HG03342 (cell line): ENCODE measurements around the gene UPP1.

Experiments used
- ATAC-seq: cut with Tn5 transposase; IDR thresholded peaks from one replicate; pipeline ENCODE4 v1.9.1; 2021; ENCODE audit warnings: mild to moderate bottlenecking, moderate library complexity; ENCODE audit not compliant: unreplicated experiment

UPP1 gene

DNA sequence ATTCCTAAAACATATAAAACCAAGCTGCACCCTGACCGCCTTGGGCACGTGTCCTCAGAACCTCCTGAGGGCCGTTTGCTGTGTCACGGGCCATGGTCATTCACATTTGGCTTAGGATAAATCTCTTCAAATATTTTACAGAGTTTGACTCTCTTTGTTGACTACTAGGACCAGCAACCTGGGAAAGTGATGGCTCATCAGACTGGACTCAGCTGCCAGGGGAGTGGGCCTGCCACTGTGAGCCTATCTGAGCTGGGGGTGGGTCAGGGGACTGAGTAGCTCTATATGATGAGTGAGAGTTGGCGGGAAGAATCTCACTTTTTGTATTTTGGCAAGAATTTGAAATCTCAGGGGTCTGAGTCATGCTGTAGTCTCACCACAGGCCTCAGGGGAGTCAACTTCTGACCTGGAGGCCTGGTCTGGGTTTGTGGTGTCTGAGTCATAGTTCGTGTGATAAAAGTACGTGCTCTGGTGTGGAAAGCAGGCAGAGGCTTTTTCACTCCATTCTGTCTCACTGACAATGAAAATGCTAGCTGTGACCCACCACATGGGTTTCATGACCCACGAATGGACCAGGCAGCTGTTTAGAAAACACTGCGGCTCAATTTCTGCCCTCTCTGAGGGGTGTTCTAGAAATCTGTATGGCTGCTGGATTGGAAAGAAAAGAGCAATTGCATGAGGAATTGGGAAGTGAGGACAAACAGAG is 4.2 kb upstream of the UPP1 start:
- ATAC-seq, result peak; percentile 58

DNA sequence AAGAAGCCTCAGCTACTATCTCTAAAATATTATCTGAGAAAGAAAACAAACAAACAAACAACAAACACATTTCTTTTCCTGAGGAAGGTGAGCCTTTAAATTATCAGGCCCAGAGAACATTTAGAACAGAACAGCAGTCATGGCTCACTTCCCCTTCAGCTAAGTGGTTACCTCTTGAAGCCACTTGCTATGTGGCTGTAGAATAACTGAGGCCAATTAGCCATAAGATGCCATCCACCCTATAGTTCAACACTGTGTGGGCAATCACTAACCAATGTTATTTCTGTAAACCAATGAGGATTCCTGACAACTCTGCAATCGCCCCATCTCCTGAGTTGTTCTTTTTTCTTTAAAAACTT is 3.7 kb upstream of the UPP1 start:
- ATAC-seq, result no peak

DNA sequence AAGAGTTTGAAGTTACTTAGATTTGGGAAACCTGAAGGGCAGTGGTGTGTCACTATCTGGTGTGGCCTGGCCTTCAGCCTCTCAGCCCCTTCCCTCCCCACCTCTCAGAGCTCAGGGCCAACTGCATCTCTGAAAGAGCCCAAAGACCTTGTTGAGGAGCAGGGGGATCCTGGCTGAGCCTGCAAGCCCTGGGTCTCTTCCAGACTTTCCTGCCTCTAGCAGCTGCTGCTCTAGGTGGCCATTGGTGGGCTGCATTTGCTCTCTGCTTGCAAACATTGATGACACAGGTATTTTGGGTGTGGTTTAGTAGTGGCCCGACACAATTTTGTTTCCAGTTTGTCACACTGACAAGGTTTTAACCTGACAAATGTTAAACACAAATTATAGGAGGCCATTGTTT is 3.1 kb upstream of the UPP1 start:
- no peak for ATAC-seq

DNA sequence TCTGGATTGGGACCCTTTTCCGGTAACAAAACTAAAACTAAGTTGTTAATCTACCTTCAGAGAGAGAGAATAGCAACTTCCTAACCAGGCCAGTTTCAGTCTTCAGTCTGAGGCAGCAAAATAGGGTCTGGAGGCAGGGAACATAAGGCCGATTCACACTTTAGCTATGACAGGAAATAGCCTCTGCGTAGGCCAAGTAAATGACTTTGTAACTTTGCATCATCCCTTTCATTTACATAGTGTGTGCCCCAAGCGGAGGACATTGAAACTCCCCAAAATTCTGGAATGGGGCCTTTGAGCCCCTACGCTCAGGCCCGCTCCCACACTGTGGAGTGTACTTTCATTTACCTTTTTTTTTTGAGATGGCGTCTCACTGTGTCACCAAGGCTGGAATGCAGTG is 1.7 kb upstream of the UPP1 start:
- peak; percentile 25 for ATAC-seq

DNA sequence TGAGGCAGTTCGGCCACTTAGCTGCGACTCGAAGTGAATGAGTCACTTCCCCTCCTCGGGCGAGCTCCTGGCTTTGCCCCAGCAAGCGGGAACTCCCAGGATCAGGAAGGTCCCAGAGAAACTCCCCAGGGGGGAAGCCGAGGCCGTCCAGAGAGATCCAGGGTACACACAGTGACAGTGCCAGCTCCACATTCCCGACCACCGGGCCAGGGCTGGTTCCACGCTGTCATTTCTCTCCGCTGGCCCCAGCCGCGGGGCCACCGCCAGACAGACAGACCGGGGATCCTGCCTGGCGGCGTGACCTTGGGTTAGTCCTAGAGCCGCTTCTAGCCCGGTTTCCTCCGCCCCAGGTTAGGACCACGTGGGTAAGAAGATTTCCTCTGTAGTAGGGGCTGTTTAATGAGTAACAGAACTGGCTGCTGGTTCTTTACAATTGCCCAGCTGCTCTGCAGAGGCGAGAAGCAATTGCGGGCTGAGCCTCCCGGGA is 463 bp upstream of the UPP1 start:
- peak; percentile 60 for ATAC-seq

DNA sequence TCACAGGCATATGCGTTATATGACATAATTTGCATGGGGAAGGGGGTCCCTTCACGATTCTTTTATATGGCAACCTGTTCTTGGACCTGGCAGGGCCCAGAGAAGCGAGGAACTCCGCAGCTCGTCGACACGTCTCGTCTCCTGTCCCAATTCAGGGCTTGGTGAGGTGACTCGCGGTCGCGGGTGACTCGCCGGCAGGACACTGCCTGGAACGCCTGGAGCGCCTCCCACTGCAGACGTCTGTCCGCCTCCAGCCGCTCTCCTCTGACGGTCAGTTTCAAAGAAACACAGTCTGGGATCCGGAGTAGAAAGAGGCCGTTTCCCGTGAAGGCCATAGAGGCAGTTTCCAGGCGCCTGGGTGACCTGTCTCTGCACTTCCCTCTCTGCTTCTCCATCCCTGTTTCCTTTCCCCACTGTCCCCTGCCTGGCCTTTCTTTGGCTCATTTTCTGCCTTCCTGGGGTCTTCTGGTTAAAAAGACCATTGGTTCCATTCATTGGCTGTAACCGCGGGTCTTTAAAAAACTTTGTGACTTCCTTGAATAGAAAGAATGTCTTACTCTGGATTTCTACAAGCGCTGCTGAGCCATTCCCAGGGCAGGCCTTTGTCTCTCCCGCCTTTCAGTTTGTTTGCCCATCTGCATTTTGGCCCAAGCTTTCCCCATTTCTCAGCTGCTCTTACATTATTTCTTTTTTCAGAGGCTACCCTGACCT is 1.2 kb downstream of the UPP1 start:
- ATAC-seq, result no peak

DNA sequence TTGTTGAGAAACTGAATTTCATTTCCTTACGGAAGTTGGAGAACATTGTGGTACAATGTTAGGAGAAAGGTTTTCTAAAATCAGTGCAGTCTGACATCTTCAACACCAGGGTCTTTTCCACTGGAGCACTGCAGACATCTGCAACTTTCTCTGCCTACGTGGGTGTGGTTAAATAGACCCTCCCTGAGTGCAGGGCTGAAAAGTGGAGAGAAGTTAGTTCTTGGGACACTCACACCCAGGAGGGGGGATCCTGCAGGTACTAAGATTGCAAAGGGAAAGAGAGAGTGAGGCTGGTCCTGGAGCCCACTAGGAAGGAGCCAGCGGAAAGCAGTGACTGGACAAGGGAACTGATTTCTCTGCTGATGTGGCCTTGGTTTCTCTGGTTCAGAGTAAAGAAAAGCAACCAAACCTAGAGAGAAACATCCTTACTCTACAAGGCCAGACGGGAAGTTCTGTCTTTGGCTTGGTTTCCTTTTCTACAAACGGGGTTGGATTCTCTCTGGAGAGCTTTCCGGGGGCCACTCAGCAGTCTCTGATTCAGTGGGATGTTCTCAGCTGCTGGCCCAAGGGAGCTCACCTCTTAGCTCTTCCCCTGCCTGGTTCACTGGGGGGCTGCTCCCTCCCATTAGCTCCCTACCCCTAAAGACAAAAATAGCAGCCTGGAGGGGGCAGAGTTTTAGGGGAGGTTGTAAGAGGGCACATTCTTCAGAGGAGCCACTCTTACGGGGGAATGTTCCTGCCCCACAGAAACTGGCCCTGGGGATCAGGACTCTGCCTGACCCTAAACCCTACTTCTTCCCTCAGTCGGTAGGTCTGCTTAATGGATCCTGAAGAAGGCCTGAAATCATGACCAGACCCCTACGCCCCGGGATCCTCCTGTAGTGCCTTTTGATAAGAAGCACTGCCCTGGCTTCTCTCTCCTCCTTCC is 2.7 kb downstream of the UPP1 start:
- no peak for ATAC-seq

DNA sequence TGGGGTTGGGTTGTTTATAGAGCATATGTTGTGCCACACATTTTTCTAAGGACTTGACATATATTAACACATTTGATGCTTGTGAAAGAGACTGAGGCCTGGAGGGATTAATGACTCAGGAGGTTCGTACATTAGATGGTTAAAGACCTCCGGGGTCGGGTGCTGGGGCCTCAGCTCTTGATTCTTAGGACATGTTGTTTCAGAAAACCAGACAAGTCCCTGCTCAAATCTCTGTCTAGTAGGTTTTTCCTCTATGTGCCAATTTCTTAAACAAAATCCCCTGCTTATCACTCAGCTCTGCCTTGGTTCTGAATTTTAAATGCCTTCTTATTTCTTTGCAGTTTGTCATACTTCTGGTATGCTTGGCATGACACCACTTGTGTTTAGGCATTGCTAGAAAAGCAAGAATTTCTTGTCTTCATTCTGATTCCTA is 5.8 kb downstream of the UPP1 start:
- ATAC-seq, result no peak

DNA sequence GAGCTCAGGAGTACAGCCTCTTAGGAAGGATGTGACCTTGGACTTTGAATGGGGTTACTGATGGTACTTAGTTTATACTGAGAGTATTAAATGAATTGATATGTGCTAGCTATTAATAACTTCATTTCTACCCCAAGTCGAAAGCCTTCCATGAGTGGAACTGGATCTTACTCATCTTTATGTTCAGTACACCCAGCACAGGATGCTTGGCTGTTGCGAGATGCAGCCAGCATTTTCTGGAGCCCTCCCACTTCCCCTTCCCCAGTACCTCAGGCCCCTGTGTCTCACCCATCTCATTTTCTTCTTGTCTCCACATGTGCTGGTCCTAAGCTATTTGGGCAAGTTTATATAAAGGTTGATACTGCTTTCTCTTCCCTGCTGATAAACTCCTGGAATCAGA is 7.2 kb downstream of the UPP1 start:
- no peak for ATAC-seq

DNA sequence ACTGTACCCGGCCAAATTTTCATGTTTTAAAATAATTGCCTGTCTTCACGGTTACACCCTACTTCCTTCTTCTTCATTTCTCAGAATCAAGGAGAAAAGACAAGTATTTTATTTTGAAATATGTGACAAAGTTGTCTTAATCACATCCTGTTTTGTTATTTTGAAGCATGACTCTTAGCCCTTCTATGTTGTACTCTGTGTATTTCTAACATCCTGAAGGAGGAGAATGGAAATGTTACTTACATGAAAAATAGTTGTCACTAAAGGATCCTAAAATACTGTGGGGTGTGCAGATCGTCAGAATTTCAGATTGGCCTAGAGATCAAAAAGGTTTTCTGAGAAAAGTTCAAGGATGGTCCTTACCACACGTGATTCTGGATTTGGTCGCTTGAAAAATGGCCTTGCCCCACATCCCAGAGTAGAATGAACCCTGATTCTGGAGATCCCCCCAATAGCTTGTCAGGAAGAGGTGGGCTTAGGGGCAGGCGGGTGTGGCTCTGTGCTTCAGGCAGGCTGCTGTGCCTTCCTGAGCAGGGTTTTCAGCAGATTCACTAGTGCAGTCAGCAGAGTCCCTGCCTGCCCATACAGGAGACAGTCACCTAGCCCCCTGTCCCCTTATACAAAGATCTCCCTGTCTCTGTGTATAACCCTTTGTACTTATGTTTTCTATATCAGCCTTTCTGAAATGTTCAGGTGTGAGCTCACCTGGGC is 8.6 kb downstream of the UPP1 start:
- ATAC-seq, result no peak

DNA sequence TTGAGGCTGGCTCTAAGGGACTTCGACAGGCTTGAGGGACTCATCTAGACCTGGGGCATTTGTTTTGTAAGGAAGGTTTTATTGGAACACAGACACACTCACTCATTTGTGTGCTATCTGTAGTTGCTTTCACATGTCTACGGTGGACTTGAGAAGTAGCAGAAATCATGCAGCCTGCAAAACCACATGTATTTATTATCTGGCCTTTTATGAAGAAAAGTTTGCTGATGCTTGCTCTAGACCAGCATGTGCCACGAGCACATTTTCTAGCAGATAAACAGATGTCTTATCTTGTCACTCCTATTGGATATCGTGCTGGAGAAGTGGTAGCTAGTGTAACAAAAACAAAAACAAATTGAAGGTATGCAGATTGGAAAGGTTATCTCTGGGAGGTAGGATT is 9.8 kb downstream of the UPP1 start:
- ATAC-seq, result no peak

DNA sequence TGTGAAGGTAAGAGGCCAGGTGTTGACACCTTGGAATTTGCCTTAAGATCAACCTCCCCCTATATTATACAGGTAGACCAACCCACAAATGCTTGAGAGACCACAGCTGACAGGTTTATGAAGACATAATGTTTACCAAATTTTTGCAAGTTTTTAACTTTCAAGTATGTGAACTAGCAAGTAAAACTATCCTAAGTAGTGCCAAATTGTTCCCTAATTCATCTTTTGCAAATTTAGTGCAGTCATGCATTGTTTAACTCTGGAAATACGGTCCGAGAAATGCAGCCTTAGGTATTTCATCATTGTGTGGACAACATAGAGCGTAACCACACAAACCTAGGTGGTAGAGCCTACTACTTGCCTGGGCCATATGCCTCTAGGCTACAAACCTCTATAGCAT is 10.7 kb downstream of the UPP1 start:
- no peak for ATAC-seq

DNA sequence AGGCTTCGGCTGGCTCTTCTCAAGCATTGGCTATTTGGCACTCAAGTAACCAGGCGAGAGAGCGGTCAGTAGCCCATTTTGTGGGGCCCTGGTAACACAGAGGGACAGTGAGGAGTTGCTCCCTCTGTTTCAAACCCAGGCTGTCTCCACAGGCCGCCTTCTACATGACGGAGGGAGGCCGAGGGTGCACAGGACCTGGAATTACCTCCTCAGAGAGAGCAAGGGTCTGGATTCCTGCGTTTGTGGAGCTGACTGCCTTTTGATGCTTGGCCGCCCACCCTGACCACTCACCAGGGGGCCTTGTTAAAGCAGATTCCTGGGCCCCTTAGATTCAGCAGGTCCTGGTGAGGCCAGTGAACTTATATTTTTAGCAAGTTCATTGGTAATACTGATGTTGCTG is 12.3 kb downstream of the UPP1 start:
- ATAC-seq, result no peak

DNA sequence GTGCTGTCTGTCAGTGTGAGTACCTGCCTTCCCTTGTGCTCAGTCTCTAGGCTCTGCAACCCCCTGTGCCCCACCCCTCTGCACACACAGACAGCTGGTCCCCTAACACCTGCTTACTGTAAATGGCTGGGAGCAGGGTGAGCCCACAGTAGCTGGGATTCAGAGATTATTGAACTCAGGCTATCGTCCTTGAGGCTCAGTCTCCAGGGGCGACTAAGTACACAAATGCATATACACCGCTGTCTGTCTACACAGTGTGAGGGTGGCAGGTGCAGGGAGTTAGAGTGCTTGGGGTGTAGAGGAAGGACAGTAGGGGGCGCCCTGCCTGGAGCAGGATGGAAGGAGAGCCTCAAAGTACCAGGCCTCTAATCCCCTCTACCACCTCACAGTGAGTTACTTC is 12.9 kb downstream of the UPP1 start:
- ATAC-seq, result no peak

DNA sequence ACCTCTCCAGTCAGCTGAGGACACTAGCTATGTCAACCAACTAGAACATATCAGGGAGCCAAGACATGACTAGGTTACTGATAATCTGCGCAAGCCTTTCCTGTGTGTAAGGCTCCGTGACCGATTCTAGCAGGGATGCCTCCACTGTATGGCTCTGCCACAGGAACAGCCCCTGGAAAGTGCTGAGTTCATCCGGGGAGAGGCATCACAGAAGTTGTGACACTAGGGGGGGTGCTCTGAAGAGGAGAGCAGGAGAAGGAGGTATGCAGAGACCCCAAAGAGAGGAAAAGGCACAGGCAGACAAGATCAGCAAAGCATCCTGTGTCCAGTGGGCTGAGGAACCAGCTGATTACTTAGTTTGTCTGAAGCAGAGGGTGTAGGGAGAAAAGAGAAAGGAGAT is 13.5 kb downstream of the UPP1 start:
- ATAC-seq, result no peak

DNA sequence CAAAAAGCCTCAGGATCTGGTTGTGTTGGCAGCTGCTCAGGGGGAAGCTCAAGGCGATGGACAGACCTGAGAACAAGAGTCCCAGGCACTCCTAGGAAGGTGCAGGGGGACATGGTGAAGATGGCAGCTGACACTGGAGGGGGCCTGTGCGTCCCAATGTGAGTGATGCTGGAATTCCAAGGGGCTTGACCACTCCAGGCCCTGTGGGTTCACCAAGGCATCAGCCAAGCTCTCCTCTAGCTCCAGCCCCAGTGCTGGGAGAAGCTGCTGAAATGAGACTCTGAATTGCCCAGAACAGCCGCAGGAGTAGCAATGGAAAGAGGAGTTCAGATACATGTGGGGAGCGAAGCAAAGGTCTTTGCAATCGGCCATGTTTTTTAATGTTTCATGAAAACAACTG is 16.0 kb downstream of the UPP1 start:
- ATAC-seq, result no peak

DNA sequence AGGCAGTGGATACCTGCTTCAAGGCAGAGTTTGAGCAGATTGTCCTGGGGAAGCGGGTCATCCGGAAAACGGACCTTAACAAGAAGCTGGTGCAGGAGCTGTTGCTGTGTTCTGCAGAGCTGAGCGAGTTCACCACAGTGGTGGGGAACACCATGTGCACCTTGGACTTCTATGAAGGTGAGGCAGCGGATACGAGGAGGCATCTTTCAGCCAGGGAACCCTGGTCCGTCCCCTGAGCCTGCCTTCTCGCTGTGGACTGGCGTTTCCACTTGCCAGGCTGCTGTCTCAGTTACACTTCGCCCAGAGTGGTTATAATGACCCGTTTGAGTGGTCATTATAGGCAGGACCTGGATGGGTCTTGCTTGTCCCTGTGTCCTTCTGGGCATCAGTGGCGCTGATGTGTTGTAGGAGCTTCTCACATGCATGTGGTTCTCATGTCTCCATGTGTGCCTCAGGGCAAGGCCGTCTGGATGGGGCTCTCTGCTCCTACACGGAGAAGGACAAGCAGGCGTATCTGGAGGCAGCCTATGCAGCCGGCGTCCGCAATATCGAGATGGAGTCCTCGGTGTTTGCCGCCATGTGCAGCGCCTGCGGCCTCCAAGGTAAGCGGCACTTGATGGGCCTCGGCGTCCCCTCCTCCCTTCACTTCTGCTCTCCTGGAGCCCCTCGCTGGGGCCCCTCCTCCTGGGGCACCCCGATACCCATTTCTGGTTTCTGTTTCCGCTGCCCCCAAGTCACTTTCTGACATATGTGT is 18.0 kb downstream of the UPP1 start:
- no peak for ATAC-seq

DNA sequence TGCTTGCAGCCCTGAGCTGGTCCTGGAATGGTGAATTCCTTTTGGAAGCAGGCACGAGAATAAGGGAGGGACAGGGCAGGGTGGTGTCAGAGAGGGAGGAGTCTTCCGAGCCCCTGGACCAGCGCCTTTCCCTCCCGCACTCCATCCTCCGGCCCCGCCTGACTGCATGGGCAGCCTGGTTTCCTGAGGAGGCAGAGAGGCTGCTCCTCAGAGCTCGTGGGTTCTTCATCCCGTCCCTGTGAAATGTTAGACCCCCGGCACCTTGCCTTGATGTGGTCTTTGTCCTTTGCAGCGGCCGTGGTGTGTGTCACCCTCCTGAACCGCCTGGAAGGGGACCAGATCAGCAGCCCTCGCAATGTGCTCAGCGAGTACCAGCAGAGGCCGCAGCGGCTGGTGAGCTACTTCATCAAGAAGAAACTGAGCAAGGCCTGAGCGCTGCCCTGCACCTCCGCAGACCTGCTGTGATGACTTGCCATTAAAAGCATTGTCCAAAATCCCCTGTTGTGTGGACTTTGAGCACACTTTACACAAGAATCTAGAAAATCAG is 18.9 kb downstream of the UPP1 start:
- ATAC-seq, result no peak

DNA sequence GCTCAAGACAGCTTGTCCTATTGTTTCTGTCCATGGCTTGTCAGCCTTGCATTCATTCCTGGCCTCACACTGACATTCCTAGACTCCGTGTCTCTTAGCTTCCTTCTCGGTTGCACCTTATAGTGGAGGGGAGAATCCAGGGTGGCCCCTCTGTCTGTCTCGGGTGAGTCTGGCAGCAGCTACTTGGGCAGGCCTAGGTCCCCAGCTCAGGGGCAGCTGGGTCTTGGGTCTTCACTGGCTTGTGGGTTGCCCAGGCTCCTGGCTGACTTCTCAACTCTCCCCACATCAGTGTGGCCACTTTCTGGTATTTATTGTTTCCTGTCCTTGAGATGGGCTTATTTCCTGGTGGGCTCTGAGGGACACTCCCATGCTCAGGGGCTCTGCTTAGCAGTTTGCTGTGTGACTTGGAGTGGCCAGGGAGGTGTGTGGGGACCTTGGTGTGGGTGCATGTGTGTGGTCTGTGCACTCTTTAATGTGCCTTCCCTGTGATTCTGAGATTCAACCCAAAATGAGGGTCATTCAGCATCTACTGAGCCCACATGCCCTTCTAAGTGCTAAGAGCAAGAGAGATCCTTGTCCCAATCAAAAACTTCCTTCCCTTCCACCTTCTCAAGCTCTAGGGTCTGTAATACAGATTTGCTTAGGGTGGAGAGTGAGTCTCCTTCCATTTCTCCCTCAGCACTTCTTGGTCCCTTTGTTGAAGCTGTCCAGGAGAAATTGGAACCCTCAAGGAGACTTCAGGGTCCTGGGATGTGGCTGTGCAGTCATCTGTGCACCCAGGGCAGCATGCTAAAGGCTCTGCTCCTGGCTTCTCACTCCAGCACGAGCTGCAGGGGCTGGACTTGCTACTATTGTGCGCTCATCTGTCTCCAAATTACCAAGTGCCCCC is 20.1 kb downstream of the UPP1 start:
- ATAC-seq, result no peak
